Hematopoietic multipotent progenitor cell (in vitro differentiated cells): ENCODE results near the gene HBD. TPM values are rescaled to one million over a fixed set of nuclear protein-coding genes. Genes with fewer than 3 reads are reported as not detected.
"Not testable (repeated sequence)": the region's sequence is repeated elsewhere in the genome, so short reads cannot be mapped to it uniquely, and the experiment has no call there.

ENCODE experiments used
- DNase-seq, 3 donors: peaks; one replicate each; pipeline ENCODE4 v3.0.0-alpha.2; 2011 to 2015; ENCODE audit warnings: low read depth in 2 of 3, low spot score in 2 of 3
- total RNA-seq: library from RNA; depleted of rRNA; stranded (reverse); fragments of >200 nt; gene quantifications from one replicate; pipeline ENCODE4 v1.2.3, GENCODE V29; 2012

The HBD gene
- total RNA-seq, 1 donor, result 77.0 TPM

- DNase-seq, result not testable (repeated sequence)
Measured at GRCh38 chr11:5254023-5254422, 19.7 kb upstream of the HBD start.

GRCh38 chr11:5253440-5253839 is 19.2 kb upstream of the HBD start:
- not testable (repeated sequence) for DNase-seq

- no peak for DNase-seq
Measured at GRCh38 chr11:5252919-5253265, 18.6 kb upstream of the HBD start.

GRCh38 chr11:5252192-5252918 is 18.1 kb upstream of the HBD start:
- DNase-seq, result no peak

- DNase-seq, result no peak
Measured at GRCh38 chr11:5251746-5252145, 17.5 kb upstream of the HBD start.

GRCh38 chr11:5250543-5251204 is 16.4 kb upstream of the HBD start:
- DNase-seq, result no peak

- not testable (repeated sequence) for DNase-seq
Measured at GRCh38 chr11:5249807-5250396, 15.6 kb upstream of the HBD start, which contains the start of gene HBG1. TSS of gene HBG1 (minus strand) at chr11:5249857. CDS start at chr11:5249804, 53 bp downstream.

GRCh38 chr11:5248498-5248897 is 14.2 kb upstream of the HBD start:
- DNase-seq, result not testable (repeated sequence)

- no peak for DNase-seq
Measured at GRCh38 chr11:5247472-5248192, 13.3 kb upstream of the HBD start.

GRCh38 chr11:5246772-5247471 is 12.6 kb upstream of the HBD start:
- DNase-seq, result no peak

GRCh38 chr11:5245155-5245554 is 10.9 kb upstream of the HBD start:
- no peak for DNase-seq

GRCh38 chr11:5243816-5244180 is 9.5 kb upstream of the HBD start:
- DNase-seq, result no peak

GRCh38 chr11:5242933-5243815 is 8.9 kb upstream of the HBD start:
- no peak for DNase-seq

GRCh38 chr11:5242208-5242607 is 7.9 kb upstream of the HBD start:
- DNase-seq, result no peak

- DNase-seq, result no peak
Measured at GRCh38 chr11:5241458-5241857, 7.2 kb upstream of the HBD start.

- DNase-seq, result no peak
Measured at GRCh38 chr11:5240458-5240857, 6.2 kb upstream of the HBD start.

GRCh38 chr11:5240056-5240455 is 5.8 kb upstream of the HBD start:
- DNase-seq, result no peak

- no peak for DNase-seq
Measured at GRCh38 chr11:5239046-5239445, 4.8 kb upstream of the HBD start.

- DNase-seq, result no peak
Measured at GRCh38 chr11:5238486-5238885, 4.2 kb upstream of the HBD start.

GRCh38 chr11:5237420-5237819 is 3.1 kb upstream of the HBD start:
- no peak for DNase-seq
